H1 (cell line): ENCODE results near the gene DSE. TPM values are rescaled to one million over a fixed set of nuclear protein-coding genes. Genes with fewer than 3 reads are reported as not detected.

Source experiments
- CHD7 ChIP-seq: fragments of 300-600 bp; sonication (generic); IDR thresholded peaks from 2 replicates; pipeline ENCODE4 v1.7.1; 2012; ENCODE audit warnings: low read length, moderate library complexity, mild to moderate bottlenecking, inconsistent platforms; ENCODE audit not compliant: insufficient replicate concordance
- MAX ChIP-seq: IDR thresholded peaks from 2 replicates; pipeline ENCODE4 v1.6.1; 2012; ENCODE audit warnings: inconsistent platforms
- SAP30 ChIP-seq: fragments of 300-600 bp; sonication (generic); IDR thresholded peaks from 2 replicates; pipeline ENCODE4 v1.7.1; 2012; ENCODE audit warnings: low read length, moderate library complexity, mild to moderate bottlenecking, inconsistent platforms; ENCODE audit not compliant: insufficient read depth, insufficient replicate concordance
- polyA plus RNA-seq, 7 experiments: library from polyadenylated mRNA; depleted of rRNA in 3 of 7; stranded (reverse) in 5 of 7; unstranded in 2 of 7; fragments of >200 nt in 5 of 7; fragments of 200-250 nt in 2 of 7; gene quantifications; 1 replicate in 5 of 7; 2 replicates in 1 of 7; 4 replicates in 1 of 7; pipeline versions ENCODE4 v1.2.1 to v1.2.3, GENCODE V29; 2011 to 2013; ENCODE audit warnings: missing spikeins in 2 of 7, mixed read lengths in 2 of 7
- total RNA-seq: library from RNA; stranded (reverse); fragmentation: NEBNext Ultra II Directional; extraction: Animal tissue kit (Norgen Biotek cat#: 25700); gene quantifications from 2 replicates; pipeline ENCODE4 v1.2.1, GENCODE V29; 2021

Gene DSE
- total and polyA plus RNA-seq, 2 of the 8 experiments (the other 6 are each of a cell fraction or from before 2014, with no cell fraction given): 32.5 to 94.4 TPM

- no peak for TF ChIP-seq CHD7
- TF ChIP-seq SAP30: no peak
- TF ChIP-seq MAX: no peak
These were observed 14.1 kb downstream of the DSE start (continued) for GRCh38 chr6:116384727-116385458.
